Measurements from ENCODE around the gene ECM1.

DNA sequence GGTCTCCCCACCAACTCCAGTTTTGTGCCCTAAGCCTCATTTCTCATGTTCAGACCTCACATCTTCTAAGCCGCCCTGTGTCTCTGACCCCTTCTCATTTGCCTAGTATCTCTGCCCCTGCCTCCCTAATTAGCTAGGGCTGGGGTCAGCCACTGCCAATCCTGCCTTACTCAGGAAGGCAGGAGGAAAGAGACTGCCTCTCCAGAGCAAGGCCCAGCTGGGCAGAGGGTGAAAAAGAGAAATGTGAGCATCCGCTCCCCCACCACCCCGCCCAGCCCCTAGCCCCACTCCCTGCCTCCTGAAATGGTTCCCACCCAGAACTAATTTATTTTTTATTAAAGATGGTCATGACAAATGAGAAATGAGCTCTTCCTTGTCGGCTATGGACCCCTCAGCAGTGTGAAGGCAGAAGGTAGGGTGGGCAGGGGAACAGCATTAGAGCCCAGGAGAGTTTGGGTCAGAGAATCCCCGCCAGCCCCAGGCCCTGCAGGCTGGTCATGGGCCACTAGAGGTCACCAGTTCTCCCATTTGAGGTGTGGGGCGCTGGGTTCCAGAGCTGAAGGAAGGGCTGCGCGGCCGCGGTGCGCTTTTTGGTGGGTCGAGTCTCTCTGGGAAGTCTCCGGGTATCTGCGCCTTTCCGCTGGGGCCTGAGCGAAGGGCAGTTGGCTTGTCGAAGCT is 52.8 kb downstream of the ECM1 start:
- TF ChIP-seq POLR2A (IDR thresholded peaks at IDR 0.05; ENCODE audit: low read depth) (no peak), EP300 (IDR thresholded peaks at IDR 0.05) (no peak), POLR2AphosphoS5 (IDR thresholded peaks at IDR 0.05) (no peak)
- TF ChIP-seq, protein P1, sequence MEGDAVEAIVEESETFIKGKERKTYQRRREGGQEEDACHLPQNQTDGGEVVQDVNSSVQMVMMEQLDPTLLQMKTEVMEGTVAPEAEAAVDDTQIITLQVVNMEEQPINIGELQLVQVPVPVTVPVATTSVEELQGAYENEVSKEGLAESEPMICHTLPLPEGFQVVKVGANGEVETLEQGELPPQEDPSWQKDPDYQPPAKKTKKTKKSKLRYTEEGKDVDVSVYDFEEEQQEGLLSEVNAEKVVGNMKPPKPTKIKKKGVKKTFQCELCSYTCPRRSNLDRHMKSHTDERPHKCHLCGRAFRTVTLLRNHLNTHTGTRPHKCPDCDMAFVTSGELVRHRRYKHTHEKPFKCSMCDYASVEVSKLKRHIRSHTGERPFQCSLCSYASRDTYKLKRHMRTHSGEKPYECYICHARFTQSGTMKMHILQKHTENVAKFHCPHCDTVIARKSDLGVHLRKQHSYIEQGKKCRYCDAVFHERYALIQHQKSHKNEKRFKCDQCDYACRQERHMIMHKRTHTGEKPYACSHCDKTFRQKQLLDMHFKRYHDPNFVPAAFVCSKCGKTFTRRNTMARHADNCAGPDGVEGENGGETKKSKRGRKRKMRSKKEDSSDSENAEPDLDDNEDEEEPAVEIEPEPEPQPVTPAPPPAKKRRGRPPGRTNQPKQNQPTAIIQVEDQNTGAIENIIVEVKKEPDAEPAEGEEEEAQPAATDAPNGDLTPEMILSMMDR (IDR thresholded peaks at IDR 0.05) = peak; percentile 84 to 94 (median 88)
